HG02642 (cell line): ENCODE data around the gene RFTN1.
A peak's percentile ranks its signal among the peaks of the same experiment; 100 is the strongest.
"Not testable (repeated sequence)": the region's sequence is repeated elsewhere in the genome, so short reads cannot be mapped to it uniquely, and the experiment has no call there.

ENCODE experiments used
- ATAC-seq: cut with Tn5 transposase; IDR thresholded peaks from one replicate; pipeline ENCODE4 v1.9.1; 2021; ENCODE audit warnings: mild to moderate bottlenecking; ENCODE audit not compliant: unreplicated experiment, poor library complexity

RFTN1 gene

GRCh38 chr3:16322189-16322588, 191.3 kb downstream of the RFTN1 start:
- no peak for ATAC-seq

DNA sequence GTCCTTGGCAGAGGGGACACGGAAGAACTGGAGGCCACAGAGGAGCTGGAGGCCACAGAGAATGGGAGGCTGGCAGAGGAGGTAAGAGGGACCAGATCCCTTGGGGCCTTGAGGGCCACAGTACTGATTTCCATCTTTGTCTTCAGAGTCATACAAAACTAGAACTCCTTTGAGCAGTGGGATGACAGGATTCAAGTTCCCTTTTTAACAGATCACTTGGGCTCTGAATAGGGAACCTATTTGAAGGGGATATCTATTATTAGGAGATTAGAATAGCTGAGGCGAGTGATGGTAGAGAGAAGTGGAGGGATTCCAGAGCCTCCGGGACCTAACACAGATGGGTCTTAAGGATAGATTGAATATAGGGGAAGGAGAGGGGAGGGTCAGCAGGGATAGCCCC, 192.8 kb downstream of the RFTN1 start:
- ATAC-seq, result no peak

DNA sequence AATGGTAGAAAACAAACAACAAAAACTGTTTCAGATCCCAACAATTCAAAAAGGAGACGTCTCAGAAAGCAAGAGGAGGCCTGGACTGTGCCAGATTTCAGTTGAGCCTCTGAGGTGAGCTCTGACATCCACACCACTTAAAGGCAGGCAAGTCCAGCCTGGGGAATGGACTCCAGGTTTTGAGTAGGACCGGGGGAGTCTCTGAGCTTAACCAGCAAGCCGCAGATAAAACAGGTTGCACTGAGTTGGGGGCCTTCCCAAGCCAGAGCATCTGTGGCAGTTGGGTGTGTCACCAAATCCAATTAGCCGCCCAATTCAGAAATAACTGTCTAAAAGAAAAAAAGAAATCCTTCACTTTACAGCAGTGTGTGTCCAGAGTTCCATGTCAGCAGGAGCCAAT, 193.8 kb downstream of the RFTN1 start:
- no peak for ATAC-seq

DNA sequence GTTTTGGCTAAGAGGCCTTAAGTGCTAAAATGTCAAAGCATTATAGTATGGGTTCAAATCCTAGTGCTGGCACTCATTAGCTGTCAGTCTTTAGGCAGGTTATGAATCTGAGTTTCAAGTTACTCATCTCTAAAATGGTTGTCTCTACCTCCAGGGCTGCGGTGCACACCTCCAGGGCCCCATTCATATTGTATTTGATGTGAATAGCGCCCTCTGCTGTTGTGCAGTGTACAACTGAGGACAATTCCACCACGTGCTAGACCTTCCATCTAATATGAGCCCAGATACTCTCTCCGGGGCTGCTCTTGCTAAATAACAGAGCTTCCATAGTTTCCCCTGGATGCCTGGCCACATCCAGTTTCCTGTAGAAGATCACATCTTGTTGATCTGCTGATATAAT, 194.2 kb downstream of the RFTN1 start:
- no peak for ATAC-seq

DNA sequence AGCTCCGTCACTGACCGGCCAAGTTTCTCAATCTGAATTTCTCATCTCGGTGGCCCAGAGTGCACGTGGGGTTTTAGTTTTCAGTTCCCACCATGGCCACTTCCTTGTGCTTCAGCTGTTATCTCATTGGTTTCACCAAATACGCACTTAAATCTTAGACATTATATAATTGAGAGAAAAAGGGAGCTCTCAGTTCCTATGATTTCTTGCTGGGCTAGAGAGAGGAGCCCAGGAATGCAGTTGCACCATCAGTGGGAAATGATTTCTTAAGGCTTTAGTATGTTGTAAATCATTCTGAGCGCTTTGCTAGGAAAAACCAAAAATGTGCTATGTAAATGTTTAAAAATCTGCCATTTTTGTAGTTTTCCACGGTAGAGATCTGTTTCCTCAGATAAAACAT, 195.3 kb downstream of the RFTN1 start:
- ATAC-seq, result no peak

- ATAC-seq, result no peak
Measured at GRCh38 chr3:16317561-16317945, 195.9 kb downstream of the RFTN1 start.

DNA sequence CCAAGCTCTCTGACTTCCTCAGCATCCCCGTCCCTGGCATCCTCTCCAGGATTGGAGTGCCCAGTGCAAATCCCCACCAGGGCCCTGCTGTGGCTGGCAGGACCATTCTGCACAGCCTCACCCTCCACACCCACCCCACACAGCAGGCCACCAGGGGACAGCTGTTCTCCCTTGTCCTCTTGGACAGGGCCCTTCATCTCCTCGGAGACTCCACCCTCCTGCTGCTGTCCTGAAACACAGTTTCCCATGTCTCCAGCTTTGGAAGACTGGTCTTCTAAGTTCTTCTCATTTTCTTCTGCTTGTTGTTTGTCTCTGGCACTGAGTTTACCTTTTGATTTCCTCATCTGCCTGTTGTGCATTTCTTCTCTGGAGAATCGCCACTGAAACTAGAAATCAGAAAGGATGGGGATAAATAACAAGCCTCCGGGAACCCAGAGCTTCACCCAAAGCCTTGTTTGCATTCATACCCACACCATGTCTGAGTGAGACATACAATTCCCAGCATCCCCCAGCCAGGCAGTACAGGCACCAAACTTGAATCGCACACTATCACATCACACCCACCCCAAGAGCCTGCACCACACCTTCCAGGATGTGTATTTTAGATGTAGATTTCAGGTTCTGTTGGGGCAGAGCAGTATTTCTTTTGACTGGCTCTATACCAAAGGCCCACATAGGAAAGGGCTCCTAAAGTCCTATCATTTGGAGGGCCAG, 196.5 kb downstream of the RFTN1 start:
- no peak for ATAC-seq

- no peak for ATAC-seq
Measured at GRCh38 chr3:16316396-16316795, 197.1 kb downstream of the RFTN1 start.

DNA sequence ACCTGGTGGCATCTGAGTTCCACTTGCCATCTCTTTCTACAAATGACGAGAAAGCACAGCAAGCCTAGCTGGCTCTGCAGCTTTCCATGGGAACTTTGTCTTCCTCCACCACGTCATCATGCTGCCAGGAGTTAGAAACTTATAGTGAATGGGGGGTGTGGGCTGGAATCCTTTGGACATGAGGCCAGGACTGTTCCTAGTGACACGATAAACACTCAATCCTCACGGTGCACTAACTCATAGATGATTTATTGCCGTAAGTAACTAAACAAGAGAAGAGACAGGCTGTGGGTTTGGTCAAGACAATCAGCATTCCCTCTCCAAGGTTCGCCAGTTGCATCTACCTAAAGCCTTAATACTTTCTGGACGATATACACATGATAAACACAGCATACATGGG, 197.9 kb downstream of the RFTN1 start:
- ATAC-seq, result no peak

DNA sequence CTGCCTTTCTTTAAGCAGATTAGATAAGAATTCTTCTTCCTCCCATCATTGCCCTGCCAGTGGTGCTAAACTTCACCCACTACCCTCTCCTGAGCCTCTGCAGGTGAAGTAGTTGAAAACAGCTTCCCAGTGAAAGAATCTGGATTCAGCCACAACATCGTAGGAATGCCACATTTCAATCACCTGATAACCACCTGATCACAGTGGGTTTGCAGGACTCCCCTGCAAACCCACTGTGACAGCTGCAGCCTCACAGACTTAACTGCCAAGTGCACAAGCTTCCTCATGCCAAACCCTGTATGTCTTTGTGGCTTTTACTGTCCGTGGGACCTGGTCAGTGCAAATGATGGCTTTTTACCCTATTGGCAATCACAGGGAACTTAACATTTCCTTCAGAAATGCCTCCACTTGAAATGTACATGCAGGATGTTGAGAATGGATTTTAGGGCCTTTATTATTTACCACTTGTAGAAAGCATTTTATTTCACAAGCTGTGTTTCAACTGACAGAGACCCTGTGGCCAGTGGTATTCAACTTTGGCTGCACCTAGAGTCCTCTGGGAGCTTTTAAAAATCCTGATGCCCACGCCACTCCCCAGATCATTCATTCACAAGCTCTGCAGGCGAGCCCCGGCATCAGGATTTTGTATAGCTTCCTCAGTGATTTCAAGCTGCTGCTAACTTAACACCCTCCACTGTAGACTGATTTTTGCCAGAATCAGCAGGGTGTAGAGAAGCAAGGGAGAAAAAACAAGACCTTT, 199.4 kb downstream of the RFTN1 start:
- no peak for ATAC-seq

DNA sequence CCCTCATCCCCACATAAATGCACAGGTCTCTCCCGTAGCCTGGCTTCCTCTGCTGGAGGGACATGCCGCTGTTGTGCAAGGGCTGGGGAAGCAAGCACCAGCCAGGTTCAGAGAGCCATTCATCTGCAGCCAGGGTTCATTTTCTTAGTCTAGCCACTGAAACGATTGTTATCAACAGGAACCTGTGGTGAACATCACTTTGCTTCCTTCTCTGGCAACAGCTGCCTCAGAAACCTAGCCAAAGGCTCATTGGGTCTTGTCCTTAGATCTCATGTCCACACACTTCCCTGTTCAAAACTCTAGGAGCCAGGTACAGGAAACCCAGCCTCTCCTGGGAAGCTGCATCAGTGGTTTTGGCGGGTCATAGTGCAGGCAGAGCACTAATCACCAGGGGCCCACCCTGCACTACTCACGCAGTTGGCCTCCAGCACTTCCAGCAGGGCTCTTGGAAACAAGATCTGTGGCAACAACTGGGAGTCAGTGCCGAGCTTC, 201.5 kb downstream of the RFTN1 start:
- peak; percentile 61 for ATAC-seq

- not testable (repeated sequence) for ATAC-seq
Measured at GRCh38 chr3:16310486-16310885, 203.0 kb downstream of the RFTN1 start.

DNA sequence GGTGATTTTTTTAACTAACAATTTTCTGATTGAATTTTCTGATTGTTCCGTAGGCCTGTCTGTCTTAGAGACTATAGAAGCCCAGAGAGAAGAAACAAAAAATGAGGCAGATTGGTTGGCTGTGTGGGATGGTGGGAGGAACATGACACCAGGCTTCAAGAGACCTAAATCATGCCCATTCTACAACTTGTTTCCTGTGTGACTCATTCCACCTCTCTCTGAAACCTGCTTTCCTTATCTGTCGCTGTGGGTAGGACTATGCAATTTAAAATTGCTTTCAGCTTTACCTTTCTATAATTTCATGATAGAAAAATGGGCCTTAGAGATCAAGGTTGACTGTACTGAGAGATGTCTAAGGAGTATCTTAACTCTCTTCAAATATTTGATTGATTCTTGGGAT, 203.9 kb downstream of the RFTN1 start:
- peak; percentile 82 for ATAC-seq

GRCh38 chr3:16308727-16309126, 204.8 kb downstream of the RFTN1 start:
- no peak for ATAC-seq

DNA sequence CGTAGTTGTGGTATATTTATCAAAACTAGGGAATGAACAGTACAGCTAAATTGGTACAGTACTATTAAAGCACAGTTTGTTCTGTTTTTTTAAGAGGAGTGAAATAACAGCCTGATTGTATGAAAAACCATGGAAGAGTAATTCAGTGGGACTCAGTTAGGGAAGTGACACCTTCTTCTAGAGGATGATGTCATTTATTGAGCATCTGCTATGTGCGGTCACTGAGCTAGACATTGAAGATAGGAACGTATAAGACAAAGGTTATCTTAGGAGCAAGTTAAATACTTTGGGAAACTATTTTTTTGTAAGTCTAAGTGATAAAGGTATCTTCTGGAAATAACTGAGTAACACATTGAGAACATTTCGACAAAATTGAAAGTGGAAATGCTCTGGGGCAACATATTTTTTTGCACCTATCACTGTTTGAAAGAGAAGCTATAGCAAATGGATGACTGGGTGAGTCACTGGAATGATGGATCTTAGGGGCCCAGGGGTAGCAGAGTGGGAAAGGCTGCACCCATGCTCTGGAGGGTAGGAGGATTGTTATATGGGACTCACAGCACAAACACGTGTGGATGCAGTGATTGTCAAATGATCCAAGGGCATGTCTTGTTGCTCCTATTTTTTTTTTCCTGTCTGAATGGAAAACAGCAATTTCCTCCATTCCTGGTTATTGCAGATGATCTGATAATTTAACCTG, 205.5 kb downstream of the RFTN1 start:
- no peak for ATAC-seq

- no peak for ATAC-seq
Measured at GRCh38 chr3:16305111-16305541, 208.4 kb downstream of the RFTN1 start.

- no peak for ATAC-seq
Measured at GRCh38 chr3:16304061-16305010, 209.2 kb downstream of the RFTN1 start.

GRCh38 chr3:16303037-16303575, 210.4 kb downstream of the RFTN1 start:
- no peak for ATAC-seq

GRCh38 chr3:16302082-16302631, 211.3 kb downstream of the RFTN1 start:
- no peak for ATAC-seq
